Spleen (tissue), 7 donors: ENCODE data around the gene PITPNM1.

ENCODE experiments used
- CTCF ChIP-seq, 11 experiments: fragments of 200-600 bp in 7 of 11; fragments of 450-650 bp in 4 of 11; sonication (generic) in 4 of 11; IDR thresholded peaks in 8 of 11; conservative IDR thresholded peaks in 3 of 11; 1 replicate in 7 of 11; 2 replicates in 4 of 11; pipeline versions ENCODE4 v1.4.0 to v1.8.0; 2016 to 2021; ENCODE audit warnings: antibody characterized with exemption in 11 of 11, inconsistent platforms in 4 of 11, mild to moderate bottlenecking in 1 of 11
- POLR2A ChIP-seq, 3 donors: fragments of 450-650 bp; IDR thresholded peaks; one replicate each; pipeline ENCODE4 v1.5.1; 2017; ENCODE audit warnings: antibody characterized with exemption in 3 of 3, mild to moderate bottlenecking in 1 of 3
- donor health status: DM: no; HTN: no; CAD: no; lungs with moderate emphysema.
- donor health status: DM: no; HTN: no; CAD: no.
- donor health status: DM: no; HTN: no; CAD: no.

GRCh38 chr11:67500831-67501715 lies 4.1 kb downstream of the PITPNM1 start:
- TF ChIP-seq POLR2A (IDR thresholded peaks at IDR 0.05) = no peak
- no peak for TF ChIP-seq CTCF (IDR thresholded peaks at IDR 0.05 in 8 of 11, conservative IDR thresholded peaks at IDR 0.05 in 3 of 11)
